Left ventricle myocardium superior (tissue), 1 donor: ENCODE measurements around the gene SSTR5. TPM values are rescaled to one million over a fixed set of nuclear protein-coding genes. Genes with fewer than 3 reads are reported as not detected.
A peak's percentile ranks its signal among the peaks of the same experiment; 100 is the strongest.
"Not testable (repeated sequence)": the region's sequence is repeated elsewhere in the genome, so short reads cannot be mapped to it uniquely, and the experiment has no call there.

Experiments
- ATAC-seq: fragments of 200-7000 bp; cut with Tn5 transposase; one replicate; pipeline ENCODE4 v1.9.1; 2020; ENCODE audit warnings: mild to moderate bottlenecking, moderate library complexity
- DNase-seq: peaks from one replicate; pipeline ENCODE4 v3.0.0-alpha.2; 2020
- intact Hi-C: fragments of 100-400 bp; cut with micrococcal nuclease; formaldehyde crosslinking; loops from one replicate; pipeline ENCODE4 v1.11.0; 2022
- long read RNA-seq: library from polyadenylated mRNA; unstranded; transcript quantifications from one replicate; pipeline ENCODE4 v2.0.0, GENCODE V29; 2021
- total RNA-seq: library from RNA; stranded (reverse); fragmentation: NEBNext Ultra II Directional; extraction: Animal tissue kit (Norgen Biotek cat#: 25700); gene quantifications from one replicate; pipeline ENCODE4 v1.2.1, GENCODE V29; 2021
- donor health status: DM: no; HTN: yes; CAD: no; lungs with severe emphysema.

SSTR5 gene
- 25.8 TPM for total RNA-seq
- long read RNA-seq, transcript SSTR5-201 (1 exons, 1,362 nt), result major isoform, 38 of 98 reads
- long read RNA-seq, partial matches to known transcripts, result 1 of 98 reads
- long read RNA-seq, other reads (novel, unspliced or antisense), result 59 of 98 reads

- intact Hi-C loops, result no loop called here
- DNase-seq (no peak), ATAC-seq (peak; percentile 25)
Measured at GRCh38 chr16:1072526-1073261, at the start of gene SSTR5. SSTR5 (plus strand) TSS chr16:1072747; CDS start chr16:1078869, 6,122 bp downstream.

DNA sequence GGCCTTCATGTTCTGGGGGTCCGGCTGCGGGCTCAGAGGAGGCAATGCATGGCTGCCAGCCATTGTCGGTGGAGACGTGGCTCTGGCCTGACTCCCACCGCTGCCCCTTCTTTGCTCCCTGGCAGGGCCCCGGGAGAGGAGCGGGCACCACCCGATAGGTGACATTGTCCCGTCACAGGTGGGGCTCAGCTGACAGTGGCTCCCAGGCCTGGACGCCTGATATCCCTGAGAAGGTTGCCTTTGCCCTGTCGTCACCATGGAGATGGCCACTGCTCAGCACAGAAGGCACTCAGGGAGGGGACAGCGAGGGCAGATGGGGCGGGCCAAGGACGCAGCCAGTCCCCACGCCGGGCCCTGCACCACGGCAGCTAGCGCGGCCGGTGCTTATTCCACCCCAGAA, 48.4 kb upstream of the SSTR5 start:
- DNase-seq, result no peak
- intact Hi-C loops, result no loop called here
- ATAC-seq, result no peak

DNA sequence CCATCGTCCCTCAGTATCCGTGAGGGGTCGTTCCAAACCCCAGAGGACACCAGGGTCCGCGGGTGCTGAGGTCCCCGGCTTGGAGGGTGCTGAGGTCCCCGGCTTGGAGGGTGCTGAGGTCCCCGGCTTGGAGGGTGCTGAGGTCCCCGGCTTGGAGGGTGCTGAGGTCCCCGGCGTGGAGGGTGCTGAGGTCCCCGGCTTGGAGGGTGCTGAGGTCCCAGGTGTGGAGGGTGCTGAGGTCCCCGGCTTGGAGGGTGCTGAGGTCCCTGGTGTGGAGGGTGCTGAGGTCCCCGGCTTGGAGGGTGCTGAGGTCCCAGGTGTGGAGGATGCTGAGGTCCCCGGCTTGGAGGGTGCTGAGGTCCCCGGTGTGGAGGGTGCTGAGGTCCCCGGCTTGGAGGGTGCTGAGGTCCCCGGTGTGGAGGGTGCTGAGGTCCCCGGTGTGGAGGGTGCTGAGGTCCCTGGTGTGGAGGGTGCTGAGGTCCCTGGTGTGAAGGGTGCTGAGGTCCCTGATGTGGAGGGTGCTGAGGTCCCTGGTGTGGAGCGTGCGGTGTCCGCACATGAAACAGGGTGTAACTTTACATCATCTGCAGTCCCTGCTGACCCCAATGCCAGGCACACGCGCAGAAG, 47.3 kb upstream of the SSTR5 start:
- ATAC-seq, DNase-seq, intact Hi-C loops: not testable (repeated sequence)

DNA sequence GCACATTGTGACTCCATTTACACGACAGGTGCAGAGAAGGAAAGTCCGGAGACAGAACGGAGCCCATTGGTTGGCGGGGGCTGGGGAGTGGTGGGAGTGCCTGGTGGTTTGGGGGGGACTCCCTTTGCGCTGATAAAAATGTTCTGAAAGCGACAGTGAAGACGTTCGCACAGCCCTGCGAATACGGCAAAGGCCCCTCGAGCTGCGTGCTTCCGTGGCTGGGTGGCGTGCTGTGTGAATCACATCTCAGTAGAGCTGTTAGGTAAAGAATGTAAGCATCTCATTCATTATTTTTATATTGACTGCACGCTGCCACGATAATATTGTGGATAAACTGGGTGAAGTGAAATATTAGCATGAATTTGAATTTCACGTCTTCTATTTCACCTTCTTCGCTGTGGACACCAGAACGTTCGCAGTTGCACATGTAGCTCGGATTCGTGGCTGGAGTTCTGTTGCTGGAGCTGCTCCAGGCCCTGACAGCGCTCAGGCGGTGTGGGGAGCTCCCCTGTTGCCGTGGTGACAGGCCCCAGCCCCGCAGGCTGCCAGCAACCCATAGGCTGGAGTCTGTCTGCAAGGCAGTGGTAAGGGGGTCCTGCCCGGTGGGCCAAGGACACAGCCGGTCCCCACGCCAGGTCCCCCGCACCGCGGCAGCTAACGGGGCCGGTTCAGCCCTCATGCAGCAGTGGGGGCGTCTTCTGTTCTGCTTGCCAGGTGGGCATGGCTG, 46.3 kb upstream of the SSTR5 start:
- DNase-seq (no peak), ATAC-seq (no peak)
- intact Hi-C loops, result no loop called here

DNA sequence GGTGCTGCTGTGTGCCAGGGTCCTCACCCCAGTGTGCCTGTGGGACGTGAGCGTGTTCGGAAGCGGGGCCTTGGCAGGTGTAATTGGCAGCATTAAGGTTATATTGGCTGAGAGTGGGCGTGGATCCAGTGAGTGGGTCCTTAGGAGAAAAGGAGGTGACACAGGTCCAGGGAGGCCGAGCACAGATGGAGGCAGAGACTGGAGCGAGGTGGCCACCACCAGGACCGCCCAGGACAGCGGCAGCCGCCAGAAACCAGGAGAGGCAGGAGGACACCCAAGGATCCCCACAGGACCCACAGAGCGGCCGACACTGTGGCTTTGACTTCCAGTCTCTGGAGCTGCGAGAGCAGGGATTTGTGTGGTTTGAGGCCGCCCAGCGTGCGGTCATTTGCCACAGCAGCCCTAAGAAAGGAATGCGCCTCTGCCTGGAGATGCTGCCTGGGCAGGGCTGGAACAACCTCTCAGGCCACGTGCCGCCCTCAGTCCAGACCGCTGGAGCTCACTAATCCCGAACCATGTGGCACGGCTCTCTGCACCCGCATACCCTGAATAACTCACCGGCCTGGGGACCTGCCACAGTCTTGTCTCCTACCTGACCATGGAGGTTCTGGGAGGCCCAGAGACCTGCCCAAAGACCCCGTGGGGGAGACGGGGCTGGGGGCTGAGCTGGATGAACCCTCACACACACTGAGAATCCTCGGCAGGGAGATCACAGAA, 45.6 kb upstream of the SSTR5 start:
- ATAC-seq (no peak), DNase-seq (no peak)
- intact Hi-C loops, result no loop called here

GRCh38 chr16:1027501-1027815, 45.1 kb upstream of the SSTR5 start:
- intact Hi-C loops, result no loop called here
- no peak for ATAC-seq
- DNase-seq, result no peak

- intact Hi-C loops, result no loop called here
- ATAC-seq, result no peak
- DNase-seq, result no peak
Measured at GRCh38 chr16:1028056-1028455, 44.5 kb upstream of the SSTR5 start.

DNA sequence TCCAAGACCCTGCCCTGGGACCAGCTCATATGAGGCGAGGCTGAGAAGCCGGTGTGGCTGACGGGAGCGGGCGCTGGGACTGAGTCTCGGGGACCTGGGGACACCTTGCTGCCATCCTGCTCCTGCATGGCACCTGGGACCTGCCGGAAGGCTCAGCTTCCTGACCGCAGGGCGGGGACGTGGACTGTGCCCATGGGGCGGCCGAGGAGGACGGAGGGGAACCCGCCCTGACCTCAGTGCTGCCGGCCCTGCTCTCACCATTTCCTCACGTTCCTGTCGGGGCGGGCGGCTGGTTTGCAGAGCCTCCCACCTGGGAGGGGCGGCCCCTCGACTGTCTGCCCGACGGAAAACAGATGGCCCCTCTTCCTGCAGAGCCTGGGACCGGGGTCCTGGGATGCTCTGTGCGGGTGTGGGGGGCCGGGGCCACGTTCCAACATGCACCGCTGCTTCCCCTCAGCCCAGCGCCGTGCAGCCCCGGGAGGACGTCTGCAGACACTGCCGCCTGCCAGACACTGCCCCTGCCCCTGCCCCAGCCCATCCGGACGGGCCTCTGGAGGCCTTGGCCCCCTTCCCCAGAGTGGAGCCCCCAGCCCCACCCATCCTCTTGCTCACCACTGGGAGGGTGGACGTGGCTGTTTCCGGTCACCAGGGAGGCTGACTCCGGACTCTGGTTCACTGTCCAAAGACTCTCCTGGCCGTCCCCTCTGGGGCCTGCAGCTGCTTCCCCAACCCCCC, 43.9 kb upstream of the SSTR5 start:
- DNase-seq (no peak), ATAC-seq (no peak)
- intact Hi-C loops, result no loop called here

DNA sequence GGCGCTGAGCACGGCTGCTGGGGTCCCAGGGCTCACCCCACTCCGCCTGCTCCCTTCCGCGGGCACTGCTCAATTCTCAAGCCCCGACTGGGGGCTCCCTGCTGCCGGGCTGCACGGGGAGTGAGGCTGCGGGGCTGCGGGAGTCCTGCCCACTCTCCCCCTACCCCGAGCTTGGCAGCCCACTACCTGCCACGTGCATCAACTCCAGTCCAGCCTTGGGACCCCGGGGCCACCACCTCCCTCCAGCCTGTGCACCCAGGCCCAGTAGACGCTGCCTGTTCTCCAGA, 43.3 kb upstream of the SSTR5 start:
- DNase-seq (no peak), ATAC-seq (no peak)
- intact Hi-C loops, result no loop called here

- intact Hi-C loops, result no loop called here
- DNase-seq, result no peak
- ATAC-seq, result peak; percentile 70
Measured at GRCh38 chr16:1030473-1030901, 42.1 kb upstream of the SSTR5 start.

DNA sequence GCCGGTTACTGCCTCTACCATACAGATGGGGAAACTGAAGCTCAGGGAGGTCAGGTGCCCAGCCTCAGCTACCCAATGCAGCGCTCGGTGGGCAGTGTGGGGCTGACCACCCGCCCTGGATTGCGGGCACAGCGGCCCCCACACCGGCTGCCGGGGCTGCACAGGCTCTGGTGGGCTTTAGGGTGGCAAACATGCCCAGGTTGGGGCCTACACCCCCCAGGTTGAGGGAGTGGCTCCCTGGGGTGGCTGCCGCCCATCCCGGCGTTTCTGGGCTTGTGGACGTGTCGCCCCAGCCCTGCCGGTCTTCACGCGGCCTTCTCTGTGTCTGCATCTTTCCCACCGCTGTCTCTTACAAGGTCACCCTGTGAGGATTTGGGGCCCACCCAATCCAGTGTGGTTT, 40.9 kb upstream of the SSTR5 start:
- intact Hi-C loops, result no loop called here
- no peak for ATAC-seq
- no peak for DNase-seq

- no peak for DNase-seq
- no peak for ATAC-seq
- intact Hi-C loops, result no loop called here
Measured at GRCh38 chr16:1032607-1033006, 39.9 kb upstream of the SSTR5 start.

- DNase-seq, result no peak
- intact Hi-C loops, result no loop called here
- ATAC-seq, result no peak
Measured at GRCh38 chr16:1033128-1033679, 39.3 kb upstream of the SSTR5 start.

- intact Hi-C loops, result no loop called here
- DNase-seq (no peak), ATAC-seq (no peak)
Measured at GRCh38 chr16:1034230-1035065, 38.1 kb upstream of the SSTR5 start.

DNA sequence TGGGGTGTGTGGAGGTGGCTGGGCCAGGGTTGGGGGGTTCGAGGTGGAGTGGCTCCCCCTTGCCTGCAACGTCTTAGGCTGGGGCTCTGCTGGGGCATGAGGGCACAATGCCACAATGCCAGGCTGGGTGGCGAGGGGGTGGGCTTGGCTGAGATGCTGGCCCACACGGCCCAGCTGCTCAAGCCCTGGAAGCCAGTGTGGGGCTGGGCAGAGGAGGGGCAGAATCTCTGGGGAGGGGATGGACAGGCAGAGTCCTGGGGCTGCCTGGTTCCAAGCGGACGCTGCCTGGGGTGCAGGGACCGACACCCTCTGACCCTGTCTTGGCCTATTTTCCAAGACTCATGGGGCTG, 37.5 kb upstream of the SSTR5 start:
- intact Hi-C loops, result no loop called here
- no peak for ATAC-seq
- DNase-seq, result no peak

GRCh38 chr16:1036166-1036565, 36.4 kb upstream of the SSTR5 start:
- no peak for DNase-seq
- no peak for ATAC-seq
- intact Hi-C loops, result no loop called here

- no peak for DNase-seq
- intact Hi-C loops, result no loop called here
- no peak for ATAC-seq
Measured at GRCh38 chr16:1036726-1037393, 35.7 kb upstream of the SSTR5 start.
